ENCODE data around the gene BICDL1.

DNA sequence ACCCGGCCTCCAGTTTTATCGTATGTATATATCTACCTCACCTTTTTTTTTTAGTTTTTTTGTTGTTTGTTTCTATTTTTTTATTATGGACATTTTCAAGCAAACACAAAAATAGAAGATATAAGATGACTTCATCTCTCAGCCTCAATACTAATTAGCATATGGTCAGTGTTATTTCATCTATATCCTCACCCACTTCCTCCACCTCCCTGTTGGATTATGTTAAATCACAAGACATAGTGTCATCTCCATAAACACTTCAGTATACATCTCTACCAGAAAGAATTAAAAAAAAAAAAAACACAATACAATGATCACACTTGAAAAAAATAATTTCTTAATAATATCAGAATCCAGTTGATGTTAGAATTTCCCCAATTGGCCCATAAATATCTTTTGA is 92.6 kb downstream of the BICDL1 start:
- TF ChIP-seq, protein P1, sequence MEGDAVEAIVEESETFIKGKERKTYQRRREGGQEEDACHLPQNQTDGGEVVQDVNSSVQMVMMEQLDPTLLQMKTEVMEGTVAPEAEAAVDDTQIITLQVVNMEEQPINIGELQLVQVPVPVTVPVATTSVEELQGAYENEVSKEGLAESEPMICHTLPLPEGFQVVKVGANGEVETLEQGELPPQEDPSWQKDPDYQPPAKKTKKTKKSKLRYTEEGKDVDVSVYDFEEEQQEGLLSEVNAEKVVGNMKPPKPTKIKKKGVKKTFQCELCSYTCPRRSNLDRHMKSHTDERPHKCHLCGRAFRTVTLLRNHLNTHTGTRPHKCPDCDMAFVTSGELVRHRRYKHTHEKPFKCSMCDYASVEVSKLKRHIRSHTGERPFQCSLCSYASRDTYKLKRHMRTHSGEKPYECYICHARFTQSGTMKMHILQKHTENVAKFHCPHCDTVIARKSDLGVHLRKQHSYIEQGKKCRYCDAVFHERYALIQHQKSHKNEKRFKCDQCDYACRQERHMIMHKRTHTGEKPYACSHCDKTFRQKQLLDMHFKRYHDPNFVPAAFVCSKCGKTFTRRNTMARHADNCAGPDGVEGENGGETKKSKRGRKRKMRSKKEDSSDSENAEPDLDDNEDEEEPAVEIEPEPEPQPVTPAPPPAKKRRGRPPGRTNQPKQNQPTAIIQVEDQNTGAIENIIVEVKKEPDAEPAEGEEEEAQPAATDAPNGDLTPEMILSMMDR (IDR thresholded peaks at IDR 0.05) = no peak
- no peak for TF ChIP-seq POLR2A (IDR thresholded peaks at IDR 0.05)
